EH (cell line): Measurements from ENCODE around the gene GAA.
"Not testable (repeated sequence)": the region's sequence is repeated elsewhere in the genome, so short reads cannot be mapped to it uniquely, and the experiment has no call there.

ENCODE experiments used
- DNase-seq: peaks from one replicate; pipeline ENCODE4 v3.0.0-alpha.2; 2015; ENCODE audit warnings: low read depth

Gene GAA

GRCh38 chr17:80083136-80083661, 18.2 kb upstream of the GAA start:
- no peak for DNase-seq

- no peak for DNase-seq
Measured at GRCh38 chr17:80084773-80085172, 16.6 kb upstream of the GAA start.

- DNase-seq = no peak
Measured at GRCh38 chr17:80086081-80086480, 15.3 kb upstream of the GAA start.

- DNase-seq = no peak
Measured at GRCh38 chr17:80086616-80087015, 14.8 kb upstream of the GAA start.

GRCh38 chr17:80087346-80088265, 13.8 kb upstream of the GAA start:
- no peak for DNase-seq

- DNase-seq = no peak
Measured at GRCh38 chr17:80089762-80090161, 11.6 kb upstream of the GAA start.

GRCh38 chr17:80090164-80090563, 11.2 kb upstream of the GAA start:
- DNase-seq = not testable (repeated sequence)

- no peak for DNase-seq
Measured at GRCh38 chr17:80091376-80091775, 10.0 kb upstream of the GAA start.

GRCh38 chr17:80092959-80093358, 8.4 kb upstream of the GAA start:
- no peak for DNase-seq

- DNase-seq = no peak
Measured at GRCh38 chr17:80095038-80095843, 6.1 kb upstream of the GAA start.

- no peak for DNase-seq
Measured at GRCh38 chr17:80095844-80096475, 5.4 kb upstream of the GAA start.

- DNase-seq = no peak
Measured at GRCh38 chr17:80096561-80097021, 4.8 kb upstream of the GAA start.

- no peak for DNase-seq
Measured at GRCh38 chr17:80097127-80097621, 4.2 kb upstream of the GAA start.

GRCh38 chr17:80097844-80098691, 3.3 kb upstream of the GAA start:
- DNase-seq = no peak

- no peak for DNase-seq
Measured at GRCh38 chr17:80099291-80100034, 1.9 kb upstream of the GAA start.

GRCh38 chr17:80100035-80100323, 1.4 kb upstream of the GAA start:
- DNase-seq = no peak

- DNase-seq = peak; percentile 35
Measured at GRCh38 chr17:80101946-80102663, 724 bp downstream of the GAA start.

GRCh38 chr17:80102664-80103448, 1.5 kb downstream of the GAA start:
- no peak for DNase-seq

GRCh38 chr17:80103449-80104085, 2.2 kb downstream of the GAA start:
- DNase-seq = no peak
